Right lobe of liver (tissue), 4 donors: ENCODE results near the gene FSD2.

Experiments used
- POLR2A ChIP-seq: fragments of 450-650 bp; IDR thresholded peaks from one replicate; pipeline ENCODE4 v1.6.1; 2017; ENCODE audit warnings: antibody characterized with exemption, mild to moderate bottlenecking
- TF ChIP-seq, protein P1 (sequence below), 4 donors: fragments of 200-600 bp in 3 of 4; fragments of 450-650 bp in 1 of 4; IDR thresholded peaks; one replicate each; pipeline versions ENCODE4 v1.5.1 to v1.8.0; 2016 to 2022; ENCODE audit warnings: antibody characterized with exemption in 4 of 4, mild to moderate bottlenecking in 2 of 4
- donor health status: DM: no; HTN: no; CAD: no.
- donor health status: DM: no; HTN: no; CAD: no.
- donor health status: DM: no; HTN: yes; CAD: no.

DNA sequence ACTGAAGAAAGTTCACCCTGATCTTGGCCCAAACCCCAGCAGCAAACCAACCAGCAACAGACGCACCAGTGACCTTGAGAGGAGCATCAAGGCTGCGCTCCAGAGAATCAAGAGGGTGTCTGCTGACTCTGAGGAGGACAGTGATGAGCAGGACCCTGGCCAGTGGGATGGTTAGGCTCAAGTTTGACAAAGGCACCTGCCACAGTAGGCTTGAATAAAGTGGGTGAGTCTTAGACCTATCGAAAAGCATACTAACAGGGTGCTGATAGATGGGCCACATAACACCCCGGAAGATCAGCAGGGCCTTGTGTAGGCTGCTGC is 27.5 kb upstream of the FSD2 start:
- TF ChIP-seq, protein P1, sequence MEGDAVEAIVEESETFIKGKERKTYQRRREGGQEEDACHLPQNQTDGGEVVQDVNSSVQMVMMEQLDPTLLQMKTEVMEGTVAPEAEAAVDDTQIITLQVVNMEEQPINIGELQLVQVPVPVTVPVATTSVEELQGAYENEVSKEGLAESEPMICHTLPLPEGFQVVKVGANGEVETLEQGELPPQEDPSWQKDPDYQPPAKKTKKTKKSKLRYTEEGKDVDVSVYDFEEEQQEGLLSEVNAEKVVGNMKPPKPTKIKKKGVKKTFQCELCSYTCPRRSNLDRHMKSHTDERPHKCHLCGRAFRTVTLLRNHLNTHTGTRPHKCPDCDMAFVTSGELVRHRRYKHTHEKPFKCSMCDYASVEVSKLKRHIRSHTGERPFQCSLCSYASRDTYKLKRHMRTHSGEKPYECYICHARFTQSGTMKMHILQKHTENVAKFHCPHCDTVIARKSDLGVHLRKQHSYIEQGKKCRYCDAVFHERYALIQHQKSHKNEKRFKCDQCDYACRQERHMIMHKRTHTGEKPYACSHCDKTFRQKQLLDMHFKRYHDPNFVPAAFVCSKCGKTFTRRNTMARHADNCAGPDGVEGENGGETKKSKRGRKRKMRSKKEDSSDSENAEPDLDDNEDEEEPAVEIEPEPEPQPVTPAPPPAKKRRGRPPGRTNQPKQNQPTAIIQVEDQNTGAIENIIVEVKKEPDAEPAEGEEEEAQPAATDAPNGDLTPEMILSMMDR (IDR thresholded peaks at IDR 0.05), result no peak
- TF ChIP-seq POLR2A, result no peak
